ENCODE measurements around the gene NCMAP.

Gene NCMAP

DNA sequence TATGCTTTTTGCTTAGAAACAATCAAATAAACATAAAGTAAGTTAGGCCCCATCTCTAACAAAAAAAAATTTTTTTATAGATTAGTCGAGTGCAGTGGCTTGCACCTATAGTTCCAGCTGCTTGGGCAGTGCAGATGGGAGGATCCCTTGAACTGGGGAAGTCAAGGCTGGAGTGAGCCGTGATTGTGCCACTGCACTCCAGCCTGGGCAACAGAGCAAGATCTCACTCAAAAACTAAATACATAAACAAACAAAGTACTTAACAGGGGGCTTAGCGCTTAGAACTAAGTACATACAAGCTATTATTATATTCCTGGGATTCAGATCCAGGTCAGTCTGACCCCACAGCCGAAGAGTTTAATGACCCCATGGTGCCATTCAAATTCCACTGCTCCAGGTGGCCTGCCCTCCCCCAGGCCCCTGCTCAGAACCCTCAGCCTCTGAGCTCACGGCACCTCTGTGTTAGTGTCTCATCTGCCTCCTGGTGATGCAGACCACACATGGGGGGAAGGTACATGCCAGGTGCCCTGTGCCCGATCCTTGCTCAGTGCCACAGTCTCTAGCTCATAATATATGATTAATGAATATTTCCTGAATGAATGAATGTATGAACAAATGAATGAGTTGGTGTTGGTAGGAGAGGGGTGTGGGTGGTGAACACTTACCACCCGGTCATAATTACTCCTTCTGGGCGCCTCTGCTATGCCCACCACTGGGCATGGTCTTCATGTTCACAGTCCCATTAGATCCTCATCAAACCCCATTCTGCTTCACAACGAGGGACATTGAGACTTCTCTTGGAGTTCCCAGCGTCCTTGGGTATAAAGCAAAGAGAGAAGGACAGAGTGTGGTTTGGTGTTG lies 14.6 kb downstream of the NCMAP start:
- DNase-seq (ENCODE audit: low read depth): no peak

DNA sequence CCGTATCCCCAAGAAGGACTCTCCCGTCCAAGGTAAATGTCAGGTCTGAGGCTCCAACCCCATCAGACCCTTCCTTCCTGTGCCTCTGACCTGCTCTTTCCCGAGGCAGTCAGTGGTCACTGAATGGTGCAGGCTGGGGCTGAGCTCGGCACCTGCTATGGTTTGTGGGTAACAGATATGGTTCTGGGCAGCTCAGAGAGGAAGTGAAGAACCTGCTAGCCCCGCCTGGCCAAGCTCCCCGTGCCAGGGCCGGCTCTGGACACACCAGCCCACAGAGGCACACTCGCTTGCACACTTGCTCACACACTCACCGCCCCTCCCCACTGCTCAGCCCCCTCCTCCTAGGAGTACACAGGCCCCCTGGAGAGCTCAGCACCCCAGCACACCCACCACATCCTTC lies 16.4 kb downstream of the NCMAP start:
- DNase-seq (ENCODE audit: low read depth): no peak

DNA sequence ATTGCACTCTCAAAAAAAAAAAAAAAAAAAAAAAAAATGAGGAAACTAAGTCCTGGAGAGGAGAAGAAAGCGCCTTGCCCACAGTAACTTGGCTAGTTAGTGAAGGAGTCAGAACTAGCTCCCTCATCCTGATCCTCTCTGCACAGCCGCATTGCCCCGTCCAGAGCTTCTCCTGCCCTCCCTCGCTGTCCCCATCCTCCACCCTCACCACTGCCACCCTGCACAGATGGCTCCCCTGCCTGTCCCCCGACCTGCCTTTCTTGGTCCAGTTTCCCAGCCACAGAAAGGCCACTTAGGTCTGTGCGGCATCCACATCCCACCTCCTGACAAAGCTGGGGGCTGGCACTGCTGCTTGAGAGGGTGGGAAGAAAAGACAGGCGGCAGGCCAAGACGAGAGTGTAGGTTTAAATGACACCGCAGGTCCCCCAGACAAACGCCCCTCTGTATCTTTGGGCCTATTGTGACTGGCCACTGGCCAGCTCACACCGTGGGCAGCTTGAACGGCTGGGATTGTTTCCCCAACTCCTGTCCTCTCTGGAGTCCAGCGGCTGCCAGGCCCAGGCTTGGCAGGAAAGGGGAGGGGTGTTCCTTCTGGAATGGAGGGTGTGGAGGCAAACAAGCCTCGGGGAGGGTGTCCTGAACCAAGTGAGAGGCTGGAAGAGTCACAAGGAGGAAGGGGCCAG lies 20.2 kb downstream of the NCMAP start:
- no peak for DNase-seq (ENCODE audit: low read depth)

DNA sequence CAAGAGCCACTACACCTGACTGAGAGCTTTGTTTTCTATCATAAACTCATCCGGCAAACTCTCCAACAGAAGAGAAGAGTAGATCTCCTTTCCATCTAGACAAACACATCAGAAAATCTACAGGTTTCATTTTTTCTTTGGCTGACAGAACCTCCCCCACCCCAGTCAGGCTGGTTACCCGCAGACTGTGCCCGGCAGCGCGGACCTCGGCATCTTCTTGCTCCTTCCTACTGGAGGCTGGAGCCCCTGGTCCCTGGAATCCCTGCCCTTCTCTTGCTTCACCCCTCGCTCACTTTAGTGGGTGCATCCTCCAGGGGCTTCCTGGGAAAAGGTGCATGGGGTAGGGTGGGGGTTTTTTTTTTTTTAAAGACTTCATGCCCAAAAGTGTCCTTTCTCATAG lies 23.0 kb downstream of the NCMAP start:
- DNase-seq (ENCODE audit: low read depth): no peak

DNA sequence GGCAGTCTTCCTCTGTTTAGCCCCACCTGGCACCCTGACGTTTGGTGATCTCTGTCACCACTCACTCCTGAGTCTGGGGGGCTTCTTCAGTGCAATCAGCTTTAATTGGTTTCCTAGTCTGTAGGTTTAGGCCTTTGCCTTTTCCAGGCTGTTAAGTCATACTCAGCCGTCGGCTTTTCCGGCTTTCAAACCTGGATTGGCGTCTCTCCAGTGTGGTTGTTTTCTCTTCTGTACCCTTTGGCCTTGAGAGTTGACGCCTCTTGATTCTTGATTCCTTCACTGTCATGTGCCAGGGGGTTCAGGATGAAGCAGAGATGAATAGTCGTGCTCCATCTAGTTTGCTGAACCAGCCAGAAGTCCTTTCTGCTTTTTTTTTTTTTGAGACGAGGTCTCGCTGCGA lies 24.9 kb downstream of the NCMAP start:
- DNase-seq (ENCODE audit: low read depth): no peak

DNA sequence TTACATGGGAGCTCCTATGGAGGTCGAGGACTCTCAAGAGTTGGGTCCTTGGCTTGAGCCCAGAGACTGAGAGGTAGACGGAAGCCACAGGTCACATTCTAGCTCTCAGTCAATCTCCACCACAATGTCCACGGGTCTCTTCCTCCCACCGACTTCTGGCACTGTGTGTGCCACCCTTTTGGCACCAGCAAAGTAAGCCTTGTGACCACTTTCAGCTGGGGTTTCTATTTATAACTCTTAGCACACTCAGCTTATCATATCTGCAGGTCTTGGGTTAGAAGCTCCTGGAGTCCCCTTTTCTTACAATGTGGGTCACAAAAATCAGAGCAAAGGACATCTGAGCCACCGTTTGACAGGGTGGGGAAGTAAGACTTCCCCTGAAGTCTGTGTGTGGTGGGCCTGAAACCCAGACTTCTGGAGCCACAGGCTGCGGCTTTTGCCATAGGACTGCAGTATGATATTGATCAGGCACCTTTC lies 28.3 kb downstream of the NCMAP start:
- no peak for DNase-seq (ENCODE audit: low read depth)

DNA sequence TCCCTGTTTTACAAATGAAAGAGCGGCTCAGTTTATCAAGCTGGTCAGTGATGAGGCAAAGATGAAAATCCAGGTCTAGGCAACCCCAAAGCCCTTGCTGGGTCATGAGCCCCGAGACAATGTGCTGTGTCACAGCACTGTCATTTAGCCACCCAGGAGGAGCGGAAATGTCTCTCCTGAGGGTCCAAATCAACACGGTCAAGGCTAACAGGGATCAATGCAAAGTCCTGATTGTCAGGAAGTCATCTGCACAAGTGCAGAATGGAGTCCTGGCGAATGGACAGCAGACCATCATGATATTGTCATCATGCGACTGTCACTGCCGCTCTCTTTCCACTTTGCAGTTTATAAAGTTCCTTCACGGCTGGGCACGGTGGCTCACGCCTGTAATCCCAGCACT lies 30.2 kb downstream of the NCMAP start:
- DNase-seq (ENCODE audit: low read depth): no peak

DNA sequence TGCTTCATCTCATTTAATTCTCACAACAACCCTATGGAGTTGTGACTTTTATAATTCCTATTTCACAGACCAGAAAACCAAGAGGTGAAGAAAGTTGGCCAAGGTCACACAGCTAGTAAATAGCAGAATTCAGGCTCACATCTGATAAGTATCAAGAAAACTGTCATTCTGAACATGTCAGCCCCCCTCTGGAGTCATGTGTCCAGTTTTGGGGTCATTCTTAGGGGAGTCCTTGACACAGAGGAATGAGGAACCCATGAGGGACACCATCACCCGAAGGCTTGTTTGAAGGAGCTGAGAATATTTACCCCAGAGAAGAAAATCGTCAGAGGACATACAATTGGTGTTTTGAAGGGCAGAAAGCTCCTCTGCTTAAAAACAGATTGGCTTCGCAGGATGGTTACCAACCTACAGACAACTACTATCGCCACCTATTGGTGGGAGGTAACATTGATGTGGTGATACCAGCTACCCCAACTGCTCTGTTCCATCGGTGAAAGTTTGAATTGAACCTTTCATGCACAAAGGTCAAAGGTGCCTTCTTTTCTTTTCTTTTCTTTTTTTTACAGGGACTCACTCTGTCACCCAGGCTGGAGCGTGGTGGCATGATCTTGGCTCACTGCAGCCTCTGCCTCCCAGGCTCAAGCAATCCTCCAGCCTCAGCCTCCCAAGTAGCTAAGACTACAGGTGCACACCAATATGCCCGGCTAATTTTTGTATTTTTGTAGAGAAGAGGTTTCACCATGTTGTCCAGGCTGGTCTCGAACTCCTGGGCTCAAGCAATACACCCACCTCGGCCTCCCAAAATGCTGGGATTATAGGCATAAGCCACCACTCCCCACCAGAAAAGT lies 31.3 kb downstream of the NCMAP start:
- peak; percentile 26 for DNase-seq (ENCODE audit: low read depth)

DNA sequence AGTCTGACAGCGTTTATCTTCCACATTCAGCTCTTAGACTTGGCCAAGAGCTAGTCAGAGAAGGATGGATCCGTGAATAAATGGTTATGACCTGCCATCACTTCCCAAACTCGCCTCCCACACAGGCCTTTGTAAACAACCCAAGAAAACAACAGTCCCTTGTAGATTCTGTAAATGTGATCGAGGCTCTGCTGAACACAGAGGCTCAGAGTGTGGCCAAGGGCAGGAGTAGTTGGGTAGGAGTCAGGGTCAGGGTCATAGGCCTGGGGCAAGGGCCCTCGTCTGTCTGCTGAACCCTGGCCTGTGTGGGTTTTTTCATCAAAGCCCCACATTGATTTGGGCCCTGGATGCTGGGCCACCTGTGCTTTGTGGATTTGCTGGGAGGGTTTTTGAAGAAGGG lies 32.7 kb downstream of the NCMAP start:
- DNase-seq (ENCODE audit: low read depth): no peak

DNA sequence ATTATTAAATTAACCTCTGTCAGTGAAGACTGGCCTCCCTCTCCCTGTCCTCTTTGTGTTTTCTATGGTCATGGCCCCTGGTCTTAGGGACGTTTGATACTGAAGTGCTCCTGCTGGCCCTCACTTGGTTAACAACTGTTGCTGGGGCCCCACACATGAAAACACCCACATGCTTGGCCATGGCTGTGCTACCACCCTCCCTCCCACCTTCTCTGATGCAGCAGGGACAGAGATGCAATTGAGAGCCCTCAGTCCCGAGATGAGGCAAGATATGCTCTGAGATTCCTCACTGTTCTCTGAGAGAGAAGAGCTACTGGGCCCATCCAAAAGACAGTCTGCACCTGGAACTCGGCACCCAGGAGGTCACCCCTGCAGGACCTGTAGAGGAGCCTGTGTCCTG lies 33.3 kb downstream of the NCMAP start:
- DNase-seq (ENCODE audit: low read depth): no peak

DNA sequence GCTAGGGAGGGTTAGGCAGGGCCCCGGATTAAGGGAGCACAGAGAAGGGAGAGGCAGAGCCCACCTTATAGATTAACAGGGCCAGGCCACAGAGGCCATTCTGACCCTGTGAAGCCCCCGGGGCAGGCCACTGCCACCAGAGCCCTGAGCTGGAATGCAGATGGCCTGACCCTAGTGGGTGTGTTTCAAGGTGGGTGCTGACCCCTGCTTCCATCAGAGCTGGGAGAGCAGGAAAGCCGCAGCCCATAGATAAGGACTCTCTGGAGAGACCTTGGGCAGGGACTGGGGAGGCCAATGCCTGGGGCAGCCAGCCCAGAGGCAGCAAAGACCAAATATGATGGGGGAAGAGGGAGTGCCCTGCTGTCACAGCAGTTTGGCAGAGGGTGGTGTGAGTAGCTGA lies 35.9 kb downstream of the NCMAP start:
- no peak for DNase-seq (ENCODE audit: low read depth)

DNA sequence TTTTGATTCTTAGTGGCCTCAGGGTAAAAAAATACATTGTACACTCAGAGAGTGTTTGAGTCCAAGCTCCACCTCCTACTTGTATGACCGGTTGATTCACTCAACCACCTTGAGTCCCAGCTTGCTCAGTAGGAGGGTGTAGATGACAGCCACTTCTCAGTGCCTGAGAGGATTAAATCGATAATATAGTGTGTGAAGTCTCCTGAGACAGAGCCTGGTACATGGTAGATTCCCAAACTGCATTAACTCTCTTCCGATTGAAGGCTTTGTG lies 38.4 kb downstream of the NCMAP start:
- no peak for DNase-seq (ENCODE audit: low read depth)

DNA sequence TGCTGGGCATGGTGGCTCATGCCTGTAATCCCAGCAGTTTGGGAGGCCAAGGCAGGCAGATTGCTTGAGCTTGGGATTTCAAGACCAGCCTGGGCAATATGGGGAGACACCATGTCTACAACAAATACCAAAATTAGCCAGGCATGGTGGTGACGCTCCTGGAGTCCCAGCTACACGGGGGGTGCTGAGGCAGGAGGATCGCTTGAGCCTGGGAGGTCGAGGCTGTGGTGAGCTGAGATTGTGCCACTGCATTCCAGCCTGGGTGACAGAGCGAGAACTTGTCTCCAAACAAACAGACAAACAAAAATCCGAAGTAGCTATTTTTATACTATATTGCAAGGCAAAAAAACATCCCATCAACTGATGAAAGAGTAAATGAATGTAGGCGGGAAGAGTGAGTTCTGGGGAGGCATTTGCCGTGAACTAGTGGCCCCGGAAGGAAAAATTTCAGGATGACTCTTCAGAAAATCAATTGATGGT lies 40.6 kb downstream of the NCMAP start:
- no peak for DNase-seq (ENCODE audit: low read depth)

DNA sequence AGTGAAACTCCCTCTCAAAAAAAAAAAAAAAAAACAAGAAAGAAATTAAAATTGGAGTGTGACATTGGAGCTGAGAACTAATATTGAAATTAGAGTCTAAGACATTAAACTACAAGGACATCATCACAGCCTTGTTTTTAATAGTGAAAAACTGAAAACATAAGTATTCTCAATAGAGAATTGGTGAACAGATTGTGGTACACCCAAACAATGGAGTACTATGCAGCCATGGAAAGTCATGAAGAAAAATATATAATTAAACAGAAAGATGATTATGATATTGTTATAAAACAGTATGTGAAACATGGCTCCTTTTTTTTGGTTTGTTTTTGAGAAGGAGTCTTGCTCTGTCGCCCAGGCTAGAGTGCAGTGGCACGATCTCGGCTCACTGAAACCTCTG lies 43.4 kb downstream of the NCMAP start:
- no peak for DNase-seq (ENCODE audit: low read depth)

DNA sequence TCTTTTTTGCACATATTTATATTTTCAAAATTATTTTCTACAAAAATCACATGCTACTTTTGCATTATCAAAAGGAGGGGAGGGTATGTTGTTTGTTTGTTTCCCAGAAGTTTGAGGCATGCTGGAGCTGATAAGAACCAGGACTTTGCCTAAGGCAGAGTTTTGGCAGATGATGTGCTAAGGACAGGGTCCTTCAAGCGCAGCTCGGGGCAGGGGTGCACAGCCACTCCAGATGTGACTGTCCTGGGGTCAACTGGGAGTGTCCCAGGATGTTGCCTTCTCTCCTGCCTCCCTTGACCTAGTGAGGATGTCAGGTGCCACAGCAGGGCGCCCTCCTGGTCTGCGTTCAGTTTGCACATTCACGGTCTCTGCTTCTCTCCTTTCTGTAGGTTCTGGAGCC lies 44.7 kb downstream of the NCMAP start:
- no peak for DNase-seq (ENCODE audit: low read depth)

DNA sequence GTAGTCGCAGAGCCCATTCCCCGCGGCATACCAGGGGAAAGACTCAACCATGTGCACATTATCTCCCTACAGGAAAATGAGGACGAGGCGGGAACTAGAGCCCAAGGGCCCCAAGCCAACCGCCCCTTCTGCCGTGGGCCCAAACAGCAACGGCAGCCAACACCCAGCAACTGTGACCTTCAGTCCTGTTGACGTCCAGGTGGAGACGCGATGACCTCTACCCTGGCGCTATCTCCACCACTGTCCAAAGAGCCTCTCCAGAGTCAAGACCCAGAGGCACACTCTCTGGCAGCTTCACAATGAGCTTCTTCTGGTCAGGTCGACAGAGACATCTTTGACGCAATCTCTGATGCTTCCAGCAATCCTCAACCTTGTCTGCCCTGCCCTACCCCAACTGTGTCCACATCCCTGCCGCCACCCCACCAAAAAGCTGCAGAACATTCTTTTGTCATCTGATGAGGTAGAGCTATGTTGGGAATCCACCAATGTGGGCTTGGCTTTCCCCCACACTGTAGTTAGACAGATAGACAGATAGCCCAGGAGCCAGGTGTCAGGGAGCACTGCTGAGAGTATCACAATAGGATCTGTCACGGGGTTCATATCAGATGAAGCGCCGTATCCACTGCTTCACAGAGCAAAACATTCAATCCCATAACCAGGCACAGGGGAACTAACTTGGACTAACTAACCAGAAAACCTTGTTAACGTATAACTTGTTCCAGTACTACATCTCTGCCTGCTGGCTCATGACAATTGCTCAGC lies 49.8 kb downstream of the NCMAP start:
- no peak for DNase-seq (ENCODE audit: low read depth)

DNA sequence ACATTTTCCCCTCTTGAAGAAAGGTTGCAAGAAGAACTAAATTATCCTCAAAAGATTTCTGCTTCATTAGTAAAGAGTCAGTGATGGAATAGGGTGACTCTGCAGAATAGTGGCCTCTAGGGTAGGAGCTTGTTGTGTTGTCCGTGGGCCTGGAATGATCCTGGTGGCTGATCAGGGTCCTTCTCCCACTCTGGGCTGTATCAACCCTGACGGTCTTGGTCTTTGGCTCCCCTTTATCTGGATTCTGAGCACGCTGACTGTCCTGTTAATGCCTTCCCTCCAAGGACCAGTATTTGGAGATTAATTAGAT lies 50.4 kb downstream of the NCMAP start:
- no peak for DNase-seq (ENCODE audit: low read depth)

DNA sequence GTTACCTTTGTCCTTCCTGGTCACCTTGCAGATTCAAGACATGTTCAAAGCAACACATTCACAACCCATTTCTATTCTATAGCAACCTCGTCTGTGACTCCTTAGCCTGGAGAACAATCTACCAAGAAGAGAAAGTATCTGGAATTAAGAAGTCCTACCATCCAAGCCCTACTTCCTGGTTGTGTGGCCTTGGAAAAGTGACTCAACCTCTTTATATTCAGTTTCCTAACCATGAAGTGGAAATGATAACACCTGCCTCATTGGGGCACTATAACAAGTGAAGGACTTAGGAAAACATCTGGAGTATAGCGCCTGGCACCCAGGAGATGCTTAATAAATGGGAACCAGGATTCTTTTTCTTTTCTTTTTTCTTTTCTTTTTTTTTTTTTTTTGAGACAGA lies 50.7 kb downstream of the NCMAP start:
- DNase-seq (ENCODE audit: low read depth): no peak

DNA sequence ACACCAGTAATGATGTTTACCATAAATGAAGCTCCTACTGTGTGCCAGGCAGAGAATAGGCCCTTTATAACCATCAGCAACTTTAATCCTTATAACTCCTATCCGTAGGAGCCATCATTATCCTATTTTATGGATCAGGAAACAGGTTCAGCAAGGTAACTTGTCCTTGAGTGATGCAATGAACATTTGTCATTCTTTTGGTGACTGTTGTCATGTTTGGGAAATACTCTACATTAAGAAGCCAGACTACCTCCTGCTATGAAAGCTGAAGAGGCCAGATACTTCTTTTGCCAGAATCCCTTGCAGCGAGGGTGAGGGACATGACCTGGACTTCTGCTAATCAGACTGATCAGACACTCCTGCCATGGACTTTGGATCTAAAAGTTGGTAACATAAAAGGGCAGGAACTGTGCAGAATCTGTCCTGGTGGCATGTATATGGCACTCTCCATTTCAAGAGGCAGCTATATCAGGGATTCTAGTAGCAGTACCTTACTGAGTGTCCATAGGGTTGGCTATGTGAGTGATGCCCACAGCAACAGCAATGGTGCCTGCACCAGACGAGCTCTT lies 54.1 kb downstream of the NCMAP start:
- no peak for DNase-seq (ENCODE audit: low read depth)

DNA sequence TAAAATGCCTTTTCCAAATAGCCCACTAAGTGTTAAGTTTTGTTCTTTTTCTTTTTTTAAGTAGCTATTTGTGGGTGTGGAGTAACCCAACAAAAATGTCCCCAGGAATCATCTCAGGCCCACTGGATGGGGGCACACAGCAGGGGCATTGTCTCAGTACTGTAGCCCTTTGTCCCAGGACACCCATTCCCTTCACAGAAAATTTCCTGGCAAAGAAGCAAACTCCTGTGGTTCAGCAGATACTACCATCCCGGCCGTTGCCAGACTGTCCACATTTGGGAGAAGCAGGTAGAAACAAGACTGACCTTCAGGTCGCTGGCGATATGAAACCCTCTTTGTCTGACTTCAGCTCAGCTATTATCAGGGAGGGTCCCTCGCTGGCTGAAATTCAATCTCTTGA lies 63.5 kb downstream of the NCMAP start:
- no peak for DNase-seq (ENCODE audit: low read depth)

DNA sequence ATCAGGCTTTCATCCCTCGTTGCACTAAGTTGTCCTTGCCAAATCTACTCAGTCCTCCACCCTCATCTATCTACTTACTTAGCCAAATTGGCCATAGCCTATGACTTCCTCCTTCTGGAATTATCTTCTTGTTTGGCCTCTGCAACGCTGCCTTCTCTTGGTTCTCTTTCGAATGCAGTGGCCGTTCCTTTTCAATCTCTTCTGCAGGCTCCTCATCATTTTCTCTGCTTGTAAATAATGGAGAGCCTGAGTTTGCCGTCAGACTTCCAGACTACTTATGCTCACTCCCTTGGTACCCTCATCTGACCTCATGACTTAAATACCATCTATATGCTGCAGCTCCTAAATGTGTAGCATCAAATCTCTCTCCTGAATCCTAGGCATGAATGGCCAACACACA lies 64.8 kb downstream of the NCMAP start:
- DNase-seq (ENCODE audit: low read depth): no peak

DNA sequence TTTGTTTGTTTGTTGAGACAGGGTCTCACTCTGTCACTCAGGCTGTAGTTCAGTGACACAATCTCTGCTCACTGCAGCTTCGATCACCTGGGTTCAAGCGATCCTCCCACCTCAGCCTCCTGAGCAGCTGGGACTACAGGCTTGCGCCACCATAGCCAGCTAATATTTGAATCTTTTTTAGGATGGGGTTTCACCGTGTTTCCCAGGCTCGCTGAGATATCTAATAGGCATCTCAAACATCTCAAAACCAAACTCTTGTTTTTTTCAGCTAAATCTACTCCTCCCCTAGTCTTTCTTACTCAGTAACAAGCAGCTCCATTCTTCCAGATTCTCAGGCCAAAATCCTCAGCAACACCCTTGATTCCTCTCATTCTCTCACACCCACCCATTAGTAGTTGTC lies 65.2 kb downstream of the NCMAP start:
- no peak for DNase-seq (ENCODE audit: low read depth)
